ENCODE measurements around the gene ATXN10.

Gene ATXN10

DNA sequence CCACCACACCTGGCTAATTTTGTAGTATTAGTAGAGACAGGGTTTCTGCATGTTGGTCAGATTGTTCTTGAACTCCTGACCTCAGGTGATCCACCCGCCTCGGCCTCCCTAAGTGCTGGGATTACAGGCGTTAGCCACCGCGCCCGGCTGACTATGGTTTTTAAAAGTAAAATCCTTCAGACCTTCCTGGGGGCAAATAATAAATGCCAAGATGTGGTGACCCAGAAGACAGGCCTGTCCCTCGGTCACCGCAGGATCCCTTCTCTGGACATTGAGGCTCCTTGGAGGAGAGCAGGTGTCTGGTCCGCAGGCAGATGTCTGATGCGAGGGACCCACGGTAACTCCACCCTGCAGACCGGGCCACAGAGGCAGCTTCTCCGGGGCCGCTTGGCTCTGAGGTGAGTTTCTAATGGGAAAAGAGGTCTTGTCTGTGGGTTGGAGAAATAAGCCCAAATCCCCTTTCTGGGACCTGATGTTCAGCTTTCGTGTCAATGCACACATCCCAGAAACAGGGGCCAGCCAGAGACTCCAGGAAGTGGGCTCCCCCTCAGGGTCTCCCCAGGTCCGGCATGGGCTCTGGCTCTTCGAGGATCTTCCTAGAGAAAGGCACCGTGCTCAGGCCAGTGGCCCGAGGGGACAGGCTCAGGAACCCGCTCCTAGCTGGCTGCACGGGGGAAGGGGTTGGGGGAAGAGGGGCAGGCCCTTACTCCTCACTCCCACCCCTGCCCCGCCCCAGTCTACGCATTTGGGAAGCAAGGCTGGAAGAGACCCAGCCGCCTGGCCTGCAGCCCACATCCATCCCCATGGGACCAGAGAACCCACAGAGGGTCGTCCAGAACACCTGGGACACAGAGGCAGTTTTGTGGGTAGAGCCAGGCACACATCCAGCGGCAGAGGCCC is 204.8 kb downstream of the ATXN10 start:
- DNase-seq (ENCODE audit: insufficient read length, low spot score) (no peak), FAIRE-seq (no peak)
- TF ChIP-seq, protein P1, sequence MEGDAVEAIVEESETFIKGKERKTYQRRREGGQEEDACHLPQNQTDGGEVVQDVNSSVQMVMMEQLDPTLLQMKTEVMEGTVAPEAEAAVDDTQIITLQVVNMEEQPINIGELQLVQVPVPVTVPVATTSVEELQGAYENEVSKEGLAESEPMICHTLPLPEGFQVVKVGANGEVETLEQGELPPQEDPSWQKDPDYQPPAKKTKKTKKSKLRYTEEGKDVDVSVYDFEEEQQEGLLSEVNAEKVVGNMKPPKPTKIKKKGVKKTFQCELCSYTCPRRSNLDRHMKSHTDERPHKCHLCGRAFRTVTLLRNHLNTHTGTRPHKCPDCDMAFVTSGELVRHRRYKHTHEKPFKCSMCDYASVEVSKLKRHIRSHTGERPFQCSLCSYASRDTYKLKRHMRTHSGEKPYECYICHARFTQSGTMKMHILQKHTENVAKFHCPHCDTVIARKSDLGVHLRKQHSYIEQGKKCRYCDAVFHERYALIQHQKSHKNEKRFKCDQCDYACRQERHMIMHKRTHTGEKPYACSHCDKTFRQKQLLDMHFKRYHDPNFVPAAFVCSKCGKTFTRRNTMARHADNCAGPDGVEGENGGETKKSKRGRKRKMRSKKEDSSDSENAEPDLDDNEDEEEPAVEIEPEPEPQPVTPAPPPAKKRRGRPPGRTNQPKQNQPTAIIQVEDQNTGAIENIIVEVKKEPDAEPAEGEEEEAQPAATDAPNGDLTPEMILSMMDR (IDR thresholded peaks at IDR 0.05; ENCODE audit: insufficient read depth, missing control alignments) = no peak

DNA sequence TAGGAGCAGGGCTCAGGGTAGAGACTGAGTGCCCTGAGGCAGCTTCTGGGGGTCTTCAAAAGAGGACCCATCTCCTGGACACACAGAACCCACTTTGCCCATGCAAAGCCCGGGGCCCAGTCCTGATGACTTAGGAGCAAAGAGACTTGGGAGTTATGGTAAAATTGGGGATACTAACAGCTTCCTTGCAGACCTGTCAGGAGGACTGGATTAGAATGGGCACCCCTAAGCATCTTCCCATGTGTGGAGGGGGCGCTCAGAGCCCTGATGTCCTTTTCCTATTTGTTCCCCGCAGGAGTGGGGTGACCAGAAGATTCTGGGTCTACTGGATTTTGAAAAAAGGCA is 205.4 kb downstream of the ATXN10 start:
- DNase-seq (ENCODE audit: insufficient read length, low spot score) (no peak), FAIRE-seq (no peak)
- TF ChIP-seq, protein P1 (IDR thresholded peaks at IDR 0.05; ENCODE audit: insufficient read depth, missing control alignments) = no peak

DNA sequence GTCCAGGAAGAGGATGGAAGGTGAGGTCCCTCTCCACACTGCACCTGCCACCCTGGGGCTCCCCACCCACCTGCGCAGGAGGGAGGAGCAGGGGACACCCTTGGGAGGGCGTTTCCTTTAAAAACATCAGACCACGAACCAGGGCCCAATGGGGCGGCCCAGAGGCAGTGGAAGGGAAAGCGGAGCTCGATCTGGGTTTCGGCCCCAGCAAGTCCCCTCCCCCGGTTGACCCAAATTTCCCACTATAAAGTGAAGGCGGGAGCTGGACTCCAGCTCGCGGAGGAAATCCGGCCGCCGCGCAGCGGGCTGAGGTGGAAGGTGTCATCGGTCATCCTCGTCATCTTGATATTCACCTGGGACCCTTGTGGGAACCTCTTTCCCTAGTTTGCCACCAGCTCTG is 206.0 kb downstream of the ATXN10 start:
- TF ChIP-seq, protein P1 (IDR thresholded peaks at IDR 0.05; ENCODE audit: insufficient read depth, missing control alignments) = no peak
- FAIRE-seq (no peak), DNase-seq (ENCODE audit: insufficient read length, low spot score) (no peak)

DNA sequence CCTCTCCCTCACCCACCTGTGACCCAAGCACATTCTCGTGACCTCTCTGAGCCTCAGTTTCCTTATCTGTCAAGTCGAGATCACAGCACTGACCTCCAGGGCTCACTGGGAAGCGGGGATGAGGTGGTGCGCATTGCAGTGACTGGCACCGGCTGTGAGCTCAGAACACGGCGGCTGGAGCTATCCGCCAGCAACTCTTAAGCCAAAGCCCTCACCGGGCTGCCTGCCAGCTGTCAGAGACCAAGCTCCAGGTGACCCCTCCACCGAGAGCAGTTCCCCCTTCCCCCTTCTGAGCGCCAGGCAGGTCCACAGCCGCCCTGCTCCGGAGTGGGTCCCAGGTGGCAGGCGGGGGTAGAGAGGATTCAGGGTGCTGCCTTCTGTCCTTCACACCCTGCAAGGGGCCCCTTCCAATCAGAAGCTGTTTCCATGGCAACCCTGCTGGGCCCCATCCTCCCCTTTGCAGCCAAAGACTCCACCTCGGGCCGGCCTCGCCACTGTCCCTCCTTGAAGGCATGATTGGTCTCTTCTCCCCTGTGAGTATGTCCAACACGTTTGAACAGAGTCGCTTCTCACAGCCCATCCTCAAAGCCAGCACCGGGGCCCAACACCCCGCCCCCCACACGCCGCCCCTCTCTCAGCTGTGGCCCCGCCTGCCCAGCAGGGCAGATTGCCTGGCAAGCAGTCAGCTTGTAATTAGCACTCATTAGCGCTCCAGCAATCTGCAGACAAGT is 206.6 kb downstream of the ATXN10 start:
- TF ChIP-seq, protein P1 (IDR thresholded peaks at IDR 0.05; ENCODE audit: insufficient read depth, missing control alignments) = no peak
- DNase-seq (ENCODE audit: insufficient read length, low spot score) (peak; percentile 28), FAIRE-seq (no peak)

DNA sequence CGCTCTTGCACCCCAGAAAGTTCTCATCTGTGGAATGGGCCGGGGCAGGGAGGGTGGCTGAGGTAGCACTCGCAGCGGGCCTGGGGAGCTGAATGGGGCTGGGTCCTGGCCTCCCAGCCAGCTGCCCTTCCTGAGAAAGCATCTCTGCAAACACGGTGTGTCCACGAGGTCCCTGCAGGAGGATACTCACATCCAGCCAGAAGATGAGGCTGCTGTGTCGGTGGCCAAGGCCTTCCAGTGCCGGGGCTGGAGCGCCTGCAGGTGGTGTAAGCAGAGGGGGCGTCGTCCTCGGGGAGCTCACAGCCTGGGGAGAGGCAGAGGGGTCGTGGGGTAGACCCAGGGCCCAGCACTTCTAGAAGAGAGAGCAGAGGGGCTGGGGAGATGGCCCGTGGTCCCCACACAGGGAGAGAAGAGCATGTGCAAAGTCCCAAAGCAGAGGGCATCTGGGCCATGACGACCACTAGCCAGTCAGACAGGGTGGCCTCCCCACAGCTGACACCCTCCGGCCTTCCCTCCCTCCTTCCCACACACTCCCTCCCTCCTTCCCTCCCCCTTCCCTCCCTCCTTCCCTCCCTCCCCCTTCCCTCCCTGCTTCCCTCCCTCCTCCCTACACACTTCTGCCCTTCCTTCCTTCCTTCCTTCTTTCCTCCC is 207.4 kb downstream of the ATXN10 start:
- FAIRE-seq (no peak), DNase-seq (ENCODE audit: insufficient read length, low spot score) (no peak)
- TF ChIP-seq, protein P1 (IDR thresholded peaks at IDR 0.05; ENCODE audit: insufficient read depth, missing control alignments) = no peak

DNA sequence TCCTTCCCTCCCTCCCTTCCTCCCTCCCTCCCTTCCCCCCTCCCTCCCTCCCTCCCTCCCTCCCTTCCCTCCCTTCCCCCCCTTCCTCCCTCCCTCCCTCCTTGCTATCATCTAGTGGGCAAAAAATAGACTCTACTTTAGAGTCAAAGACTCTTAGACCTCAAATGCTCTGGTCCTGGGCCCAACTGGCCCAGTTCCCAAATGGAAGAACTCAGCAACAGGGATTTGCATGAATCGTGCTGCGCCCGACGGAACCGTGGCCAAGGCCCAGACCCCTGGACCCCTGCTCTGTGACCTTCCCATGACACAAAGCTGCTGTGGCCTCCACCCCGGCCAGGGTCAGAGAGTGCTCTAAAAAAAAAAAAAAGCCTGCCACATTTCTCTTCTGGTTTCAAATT is 207.9 kb downstream of the ATXN10 start:
- no peak for DNase-seq (ENCODE audit: insufficient read length, low spot score)
- FAIRE-seq = no peak
- TF ChIP-seq, protein P1 (IDR thresholded peaks at IDR 0.05; ENCODE audit: insufficient read depth, missing control alignments) = no peak

Data from D721Med (cell line).